ENCODE results near the gene COL4A2. TPM values are rescaled to one million over a fixed set of nuclear protein-coding genes. Genes with fewer than 3 reads are reported as not detected.

COL4A2 gene
- total RNA-seq, 1 donor from 2014 or later, result not detected

- H3K4me3 Mint-ChIP-seq, result no peak overlapping the region
- DNase-seq (no peak), ATAC-seq (ENCODE audit: low read depth) (no peak)
- H3K9me3 Mint-ChIP-seq, result no peaks in the 10 kb centered on the region
- ChIA-PET POLR2A (no interaction called here), CTCF (no interaction called here)
- intact Hi-C loops (cut with micrococcal nuclease), result no loop called here
- H3K27me3 Mint-ChIP-seq, result peaks cover 22% of the 10 kb centered on the region
- H3K4me1 Mint-ChIP-seq, result peaks cover 5% of the 10 kb centered on the region
- H3K27ac Mint-ChIP-seq, result no peak overlapping the region
- TF ChIP-seq, protein P1, sequence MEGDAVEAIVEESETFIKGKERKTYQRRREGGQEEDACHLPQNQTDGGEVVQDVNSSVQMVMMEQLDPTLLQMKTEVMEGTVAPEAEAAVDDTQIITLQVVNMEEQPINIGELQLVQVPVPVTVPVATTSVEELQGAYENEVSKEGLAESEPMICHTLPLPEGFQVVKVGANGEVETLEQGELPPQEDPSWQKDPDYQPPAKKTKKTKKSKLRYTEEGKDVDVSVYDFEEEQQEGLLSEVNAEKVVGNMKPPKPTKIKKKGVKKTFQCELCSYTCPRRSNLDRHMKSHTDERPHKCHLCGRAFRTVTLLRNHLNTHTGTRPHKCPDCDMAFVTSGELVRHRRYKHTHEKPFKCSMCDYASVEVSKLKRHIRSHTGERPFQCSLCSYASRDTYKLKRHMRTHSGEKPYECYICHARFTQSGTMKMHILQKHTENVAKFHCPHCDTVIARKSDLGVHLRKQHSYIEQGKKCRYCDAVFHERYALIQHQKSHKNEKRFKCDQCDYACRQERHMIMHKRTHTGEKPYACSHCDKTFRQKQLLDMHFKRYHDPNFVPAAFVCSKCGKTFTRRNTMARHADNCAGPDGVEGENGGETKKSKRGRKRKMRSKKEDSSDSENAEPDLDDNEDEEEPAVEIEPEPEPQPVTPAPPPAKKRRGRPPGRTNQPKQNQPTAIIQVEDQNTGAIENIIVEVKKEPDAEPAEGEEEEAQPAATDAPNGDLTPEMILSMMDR (IDR thresholded peaks at IDR 0.05), result no peak
- no peaks in the 10 kb centered on the region for H3K36me3 Mint-ChIP-seq (ENCODE audit: low read depth)
Measured at GRCh38 chr13:110440946-110441731, 134.1 kb downstream of the COL4A2 start.

DNA sequence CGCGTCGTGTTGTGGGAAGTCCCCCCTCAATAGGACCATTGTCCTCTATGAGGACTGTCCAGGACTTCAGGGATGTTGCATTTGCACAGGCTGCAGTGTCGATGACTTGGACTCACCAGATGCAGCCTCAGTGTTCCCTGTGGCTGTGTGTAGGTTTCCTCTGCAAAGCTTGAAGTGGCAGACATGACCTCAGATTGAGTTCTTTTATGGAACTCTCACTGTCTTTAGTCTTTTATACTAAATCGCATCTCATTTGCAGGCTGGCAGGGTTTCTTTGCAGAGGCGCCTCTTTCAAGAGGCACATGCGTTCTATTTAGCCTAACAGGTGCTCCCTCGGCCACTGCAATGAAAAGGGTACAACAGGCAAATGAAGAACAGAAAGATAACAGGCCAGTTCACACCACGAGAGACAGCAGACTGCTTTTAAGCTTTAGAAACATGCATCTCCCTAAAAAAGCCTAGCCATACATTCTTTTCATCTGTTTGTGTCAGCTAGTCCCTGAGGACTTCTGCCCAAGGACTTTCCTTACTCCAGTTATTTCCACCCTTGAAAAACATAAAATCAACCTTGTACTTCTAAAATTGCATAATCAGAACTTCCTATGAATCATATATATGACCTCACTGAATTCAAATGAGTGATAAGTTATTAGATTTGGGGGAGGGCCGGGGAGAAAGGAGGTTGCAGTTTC lies 136.0 kb downstream of the COL4A2 start:
- H3K4me3 Mint-ChIP-seq, result no peak overlapping the region
- H3K36me3 Mint-ChIP-seq (ENCODE audit: low read depth), result no peaks in the 10 kb centered on the region
- intact Hi-C loops (cut with micrococcal nuclease), result no loop called here
- H3K27ac Mint-ChIP-seq, result no peak overlapping the region
- DNase-seq (no peak), ATAC-seq (ENCODE audit: low read depth) (no peak)
- TF ChIP-seq, protein P1 (IDR thresholded peaks at IDR 0.05), result no peak
- ChIA-PET POLR2A (no interaction called here), CTCF (interaction anchor here (0.8 to 2.0 kb wide), 2 partner anchors 221 to 658 kb away, joined by 3 to 4 read pairs; no protein-coding TSS in a partner anchor)
- H3K4me1 Mint-ChIP-seq, result peaks cover 12% of the 10 kb centered on the region
- H3K9me3 Mint-ChIP-seq, result no peaks in the 10 kb centered on the region
- peaks cover 27% of the 10 kb centered on the region for H3K27me3 Mint-ChIP-seq

- Mint-ChIP-seq H3K4me3 (no peak overlapping the region), H3K36me3 (ENCODE audit: low read depth) (no peaks in the 10 kb centered on the region), H3K27ac (no peak overlapping the region), H3K27me3 (peaks cover 29% of the 10 kb centered on the region), H3K4me1 (peaks cover 12% of the 10 kb centered on the region), H3K9me3 (no peaks in the 10 kb centered on the region)
- intact Hi-C loops (cut with micrococcal nuclease), result no loop called here
- DNase-seq, result no peak
- POLR2A ChIA-PET, result no interaction called here
- CTCF ChIA-PET, result interaction anchor here (0.8 to 2.0 kb wide), 4 partner anchors 201 to 659 kb away, joined by 3 to 4 read pairs (median 3); no protein-coding TSS in a partner anchor
- TF ChIP-seq, protein P1 (IDR thresholded peaks at IDR 0.05), result no peak
- ATAC-seq (ENCODE audit: low read depth), result no peak
Measured at GRCh38 chr13:110443622-110444225, 136.6 kb downstream of the COL4A2 start.

DNA sequence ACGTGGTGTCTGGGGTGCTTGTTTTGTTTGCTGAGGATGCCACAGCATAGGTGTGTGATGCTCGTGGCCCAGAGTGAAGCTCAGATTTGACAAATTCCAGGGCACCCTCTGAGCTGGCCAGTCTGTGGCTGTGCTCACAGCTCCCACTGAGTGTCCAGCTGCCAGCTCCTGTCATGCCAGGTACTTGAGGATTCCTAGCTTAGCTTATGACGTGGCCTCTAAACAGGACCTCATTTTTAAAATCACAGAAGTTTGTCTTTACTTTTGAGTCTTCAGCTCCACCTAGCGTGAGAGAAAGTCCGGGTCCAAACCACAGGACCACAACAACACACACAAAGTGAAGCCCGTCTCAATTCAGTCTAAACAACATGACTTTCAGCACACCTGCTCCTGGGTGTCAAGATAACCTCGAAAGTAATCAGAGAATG lies 137.2 kb downstream of the COL4A2 start:
- H3K27me3 Mint-ChIP-seq, result peaks cover 29% of the 10 kb centered on the region
- intact Hi-C loops (cut with micrococcal nuclease), result no loop called here
- H3K4me1 Mint-ChIP-seq, result peaks cover 12% of the 10 kb centered on the region
- DNase-seq (no peak), ATAC-seq (ENCODE audit: low read depth) (no peak)
- no peaks in the 10 kb centered on the region for H3K9me3 Mint-ChIP-seq
- no peak overlapping the region for H3K4me3 Mint-ChIP-seq
- H3K36me3 Mint-ChIP-seq (ENCODE audit: low read depth), result no peaks in the 10 kb centered on the region
- no peak overlapping the region for H3K27ac Mint-ChIP-seq
- ChIA-PET CTCF (interaction anchor here (0.8 to 2.0 kb wide), 4 partner anchors 201 to 659 kb away, joined by 3 to 4 read pairs (median 3); no protein-coding TSS in a partner anchor), POLR2A (no interaction called here)
- TF ChIP-seq, protein P1 (IDR thresholded peaks at IDR 0.05), result no peak

- Mint-ChIP-seq H3K9me3 (no peaks in the 10 kb centered on the region), H3K4me1 (peaks cover 12% of the 10 kb centered on the region), H3K36me3 (ENCODE audit: low read depth) (no peaks in the 10 kb centered on the region), H3K4me3 (no peak overlapping the region), H3K27ac (no peak overlapping the region), H3K27me3 (peaks cover 26% of the 10 kb centered on the region)
- CTCF ChIA-PET, result no interaction called here
- DNase-seq (no peak), ATAC-seq (ENCODE audit: low read depth) (peak; percentile 31)
- intact Hi-C loops (cut with micrococcal nuclease), result no loop called here
- POLR2A ChIA-PET, result no interaction called here
- TF ChIP-seq, protein P1 (IDR thresholded peaks at IDR 0.05), result no peak
Measured at GRCh38 chr13:110445183-110445582, 138.1 kb downstream of the COL4A2 start.
